Hematopoietic multipotent progenitor cell treated with erythropoietin and hydrocortisone succinate and interleukin-3 and kit ligand, for 8 days (in vitro differentiated cells): Measurements from ENCODE around the gene HOXC13.

Source experiments
- DNase-seq: peaks from one replicate; pipeline ENCODE4 v3.0.0-alpha.2; 2015

HOXC13 gene

GRCh38 chr12:53939141-53940108 is 794 bp downstream of the HOXC13 start:
- no peak for DNase-seq

GRCh38 chr12:53940443-53941014 is 1.9 kb downstream of the HOXC13 start:
- no peak for DNase-seq

DNA sequence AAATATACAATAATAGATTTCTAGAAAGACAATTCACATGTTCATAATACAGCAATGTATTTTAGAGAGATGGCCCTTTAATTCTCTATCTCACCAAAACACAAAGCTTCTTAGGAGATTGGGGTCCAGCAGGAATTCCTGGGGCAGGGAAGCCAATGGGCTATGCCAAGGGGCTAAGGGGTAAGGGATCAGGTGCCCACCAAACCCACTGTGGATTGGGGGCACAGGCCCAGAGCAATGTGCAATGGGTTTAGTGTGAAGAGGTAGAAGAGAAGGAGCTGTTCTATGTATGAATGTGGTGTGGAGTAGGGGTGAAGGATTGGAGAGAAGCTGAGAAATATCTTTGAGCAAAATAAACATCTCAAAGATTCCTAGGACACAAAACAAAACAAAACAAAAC is 2.6 kb downstream of the HOXC13 start:
- no peak for DNase-seq

GRCh38 chr12:53941750-53942149 is 3.1 kb downstream of the HOXC13 start:
- DNase-seq, result no peak

DNA sequence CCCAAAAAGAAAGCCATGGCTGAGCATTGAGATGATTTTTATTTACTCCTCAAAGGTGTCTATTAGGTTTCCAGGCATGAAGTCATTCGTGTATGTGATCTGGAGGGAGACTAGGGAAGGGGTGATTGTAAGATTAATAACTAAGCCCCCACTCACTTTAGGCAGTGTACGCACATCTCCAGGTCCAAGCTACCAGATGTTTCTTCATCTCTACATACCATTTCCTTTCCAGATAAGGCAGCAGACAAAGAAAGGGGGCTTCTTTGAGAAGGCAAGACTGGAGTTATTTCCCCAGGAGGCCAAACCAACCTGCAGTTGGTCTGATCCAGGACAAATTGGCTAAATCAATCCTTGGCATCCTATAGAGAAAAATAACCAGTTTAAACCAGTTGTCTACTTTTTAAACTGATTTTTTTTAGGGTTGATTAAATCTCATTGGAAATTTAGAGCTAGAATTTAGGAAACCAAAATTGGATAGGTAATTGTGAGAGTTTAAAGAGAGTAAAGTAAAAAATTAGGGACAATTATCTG is 3.9 kb downstream of the HOXC13 start:
- DNase-seq, result no peak

DNA sequence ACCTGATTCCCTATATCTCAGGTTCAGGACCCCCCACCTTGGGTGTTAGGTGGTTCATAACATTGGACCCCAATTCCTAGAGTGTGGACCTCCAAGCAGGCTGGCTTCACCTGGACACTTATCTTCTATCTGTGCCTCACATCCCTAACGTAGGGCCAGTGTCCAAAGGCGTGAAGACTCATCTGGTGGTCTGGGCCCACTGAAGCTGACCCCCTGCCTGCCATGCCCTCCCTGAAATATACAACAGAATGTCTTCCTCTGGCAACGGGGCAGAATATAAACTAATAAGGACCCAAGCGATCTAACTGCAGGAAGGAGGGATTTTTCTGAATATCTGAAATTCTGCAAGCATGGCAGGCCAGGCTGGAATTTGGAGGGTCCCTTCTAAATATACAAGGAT is 5.6 kb downstream of the HOXC13 start:
- no peak for DNase-seq

- no peak for DNase-seq
Observed at GRCh38 chr12:53944907-53945847, 6.5 kb downstream of the HOXC13 start.

- no peak for DNase-seq
Observed at GRCh38 chr12:53947743-53948142, 9.1 kb downstream of the HOXC13 start.

- no peak for DNase-seq
Observed at GRCh38 chr12:53948650-53949593, 10.3 kb downstream of the HOXC13 start.

GRCh38 chr12:53949631-53950436 is 11.2 kb downstream of the HOXC13 start:
- DNase-seq, result no peak

DNA sequence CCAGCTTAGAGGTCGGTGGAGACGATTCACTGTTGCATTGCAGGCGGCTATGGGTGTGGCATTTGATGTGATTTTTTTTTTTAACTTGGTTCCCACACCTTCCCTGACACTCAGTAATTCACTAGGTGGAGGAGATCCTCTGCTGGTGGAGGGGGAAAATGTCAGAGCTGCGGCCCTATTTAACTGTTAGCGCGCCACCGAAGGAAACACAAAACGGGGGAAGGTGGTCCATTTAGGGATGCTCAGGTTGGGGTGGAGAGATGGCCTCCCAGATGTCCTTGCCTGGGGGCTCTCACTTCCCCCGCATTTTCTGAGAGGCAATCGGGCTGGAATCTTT is 11.8 kb downstream of the HOXC13 start:
- DNase-seq, result no peak

GRCh38 chr12:53950789-53951576 is 12.4 kb downstream of the HOXC13 start:
- DNase-seq, result no peak

DNA sequence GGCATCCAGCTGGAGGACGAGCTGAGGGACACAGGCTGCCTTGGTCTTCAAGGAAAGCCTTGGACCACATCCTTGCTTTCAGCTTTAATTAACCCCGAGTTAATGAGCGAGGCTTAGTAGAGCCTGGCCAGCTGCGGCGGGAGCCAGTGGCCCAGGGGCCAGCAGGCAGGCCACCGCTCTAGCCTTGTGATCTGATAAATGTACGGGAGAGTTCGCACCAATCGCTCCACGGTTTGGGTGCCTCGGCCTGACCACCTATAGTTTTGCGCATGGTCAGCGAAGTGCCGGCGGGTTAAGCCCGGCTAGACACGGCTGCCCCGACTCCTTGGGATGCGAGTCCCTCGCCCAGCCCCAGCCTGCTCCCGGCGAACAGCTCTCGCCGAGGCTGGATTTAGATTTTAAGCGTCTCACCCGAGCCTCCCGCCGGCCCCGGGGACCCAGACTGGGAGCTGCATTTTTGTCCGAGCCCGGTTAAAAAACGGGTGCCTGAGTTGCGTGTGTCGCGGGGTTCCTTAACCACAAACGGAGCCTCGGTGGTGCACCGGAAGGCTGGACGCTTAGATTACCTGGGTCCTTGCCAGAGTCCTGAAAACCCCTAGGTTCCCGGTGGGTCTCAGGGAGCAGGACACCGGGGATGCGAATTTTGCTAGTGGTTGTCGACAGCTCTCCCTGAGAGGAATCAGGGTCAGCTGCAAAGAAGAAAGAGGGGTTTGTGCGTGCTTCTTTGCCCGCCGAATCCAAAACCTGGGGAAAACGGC is 13.1 kb downstream of the HOXC13 start:
- DNase-seq, result no peak

GRCh38 chr12:53952335-53952694 is 13.7 kb downstream of the HOXC13 start:
- no peak for DNase-seq

GRCh38 chr12:53952871-53953734 is 14.5 kb downstream of the HOXC13 start:
- no peak for DNase-seq

- DNase-seq, result no peak
Observed at GRCh38 chr12:53953831-53954693, 15.4 kb downstream of the HOXC13 start.

DNA sequence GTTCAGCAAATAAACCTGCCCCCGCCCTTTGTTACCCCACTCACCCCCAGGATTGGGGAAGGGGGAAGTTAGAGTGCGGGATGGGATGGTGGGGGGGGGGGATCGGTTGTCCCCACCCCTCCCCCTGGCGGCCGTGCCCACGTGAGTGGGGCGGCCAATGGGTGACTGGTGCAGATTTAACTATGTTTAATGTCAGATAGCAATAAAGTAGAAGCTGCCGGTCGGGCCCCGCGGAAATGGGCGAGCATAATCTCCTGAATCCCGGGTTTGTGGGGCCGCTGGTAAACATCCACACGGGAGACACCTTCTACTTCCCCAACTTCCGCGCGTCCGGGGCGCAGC is 16.0 kb downstream of the HOXC13 start, which contains the start of gene HOXC12:
Gene HOXC12 (plus strand): TSS at position 210 of the 342 bp plus-strand sequence. CDS start 27 bp downstream, at position 237.
- no peak for DNase-seq
